K562 (cell line): ENCODE results near the gene SLC29A4. TPM values are rescaled to one million over a fixed set of nuclear protein-coding genes. Genes with fewer than 3 reads are reported as not detected.

ENCODE experiments used
- ATAC-seq: fragments of 200-7000 bp; cut with Tn5 transposase; 3 replicates; pipeline ENCODE4 v1.9.1; 2020; ENCODE audit warnings: moderate library complexity
- BruUV-seq: library from RNA; stranded (reverse); fragments of 400-500 nt; replicated peaks from 2 replicates; lab custom pipeline; 2021; lab: Mats Ljungman, UMichigan
- CTCF ChIA-PET: fragments of 300-600 bp; formaldehyde crosslinking; extraction: SDS; loops from one replicate; lab custom pipeline; 2021; ENCODE audit warnings: low intra/inter-chr PET ratio; lab: Yijun Ruan, JAX
- POLR2A ChIA-PET: fragments of 300-600, 350-650 bp; sonication (Branson Sonifier 250); formaldehyde crosslinking; extraction: SDS; loops from one replicate; lab custom pipeline; 2021; ENCODE audit warnings: antibody characterized with exemption, inconsistent platforms; lab: Yijun Ruan, JAX
- DNase-seq, 4 experiments: peaks; one replicate each; pipeline versions ENCODE4 v3.0.0 to v3.0.0-alpha.2; 2011 to 2018; ENCODE audit warnings: low spot score in 3 of 4, mixed read lengths in 3 of 4; ENCODE audit errors: extremely low read depth in 1 of 4
- FAIRE-seq: peaks from 2 replicates; lab custom pipeline; 2011; peaks lifted over from hg19 to GRCh38; lab: Jason Lieb, UNC
- H2AFZ ChIP-seq: 2 replicates; pipeline ENCODE4 v1.6.0; 2011; ENCODE audit warnings: low read depth, low read length, control low read depth, inconsistent platforms
- H3K27ac ChIP-seq: fragments of 200-600 bp; 3 replicates; pipeline ENCODE4 v1.8.0; 2011; ENCODE audit warnings: low read depth, mild to moderate bottlenecking, control low read depth, inconsistent platforms, low read length, moderate library complexity, mixed read lengths; ENCODE audit errors: extremely low read depth
- H3K27me3 ChIP-seq, 2 experiments: fragments of 300-600 bp in 1 of 2; 2 replicates in 1 of 2; 3 replicates in 1 of 2; pipeline versions ENCODE4 v1.6.0 to v1.8.0; 2011; ENCODE audit warnings: inconsistent platforms in 2 of 2, low read length in 2 of 2, mild to moderate bottlenecking in 1 of 2, mixed read lengths in 1 of 2, moderate library complexity in 1 of 2; ENCODE audit not compliant: control insufficient read depth in 2 of 2, insufficient read depth in 2 of 2
- H3K36me3 ChIP-seq: fragments of 300-600 bp; 3 replicates; pipeline ENCODE4 v1.8.0; 2011; ENCODE audit warnings: mild to moderate bottlenecking, low read length, inconsistent platforms; ENCODE audit not compliant: control insufficient read depth, insufficient read depth
- H3K4me1 ChIP-seq, 2 experiments: fragments of 200-600 bp in 1 of 2; replicated peaks in 1 of 2; 2 replicates in 1 of 2; 3 replicates in 1 of 2; pipeline versions ENCODE4 v1.5.1 to v1.8.0; 2011; ENCODE audit warnings: inconsistent platforms in 2 of 2, low read length in 2 of 2, mild to moderate bottlenecking in 1 of 2, mixed read lengths in 1 of 2, moderate library complexity in 1 of 2; ENCODE audit not compliant: control insufficient read depth in 2 of 2, insufficient read depth in 2 of 2
- H3K4me2 ChIP-seq: 2 replicates; pipeline ENCODE4 v1.6.1; 2011; ENCODE audit warnings: low read length, control low read depth, inconsistent platforms, mixed read lengths; ENCODE audit not compliant: insufficient read depth
- H3K4me3 ChIP-seq: fragments of 200-600 bp; sonication (generic), shearing (Covaris generic); 2 replicates; pipeline ENCODE4 v1.5.1; 2016; ENCODE audit warnings: control low read depth, inconsistent platforms
- H3K79me2 ChIP-seq: fragments of 200-600 bp; 3 replicates; pipeline ENCODE4 v1.8.0; 2011; ENCODE audit warnings: low read length, inconsistent platforms; ENCODE audit not compliant: control insufficient read depth, insufficient read depth
- H3K9ac ChIP-seq, 2 experiments: 2 replicates each; pipeline versions ENCODE4 v1.6.0 to v1.6.1; 2011; ENCODE audit warnings: low read depth in 2 of 2, low read length in 2 of 2, control low read depth in 1 of 2, inconsistent platforms in 1 of 2, mild to moderate bottlenecking in 1 of 2, mixed read lengths in 1 of 2; ENCODE audit not compliant: insufficient read depth in 1 of 2
- H3K9me1 ChIP-seq: one replicate; pipeline ENCODE4 v1.6.0; 2011; ENCODE audit warnings: inconsistent platforms, mild to moderate bottlenecking, low read length, moderate library complexity; ENCODE audit not compliant: control insufficient read depth, insufficient read depth
- H3K9me3 ChIP-seq: replicated peaks from 2 replicates; pipeline ENCODE4 v1.5.1; 2011; ENCODE audit warnings: low read depth, low read length, inconsistent platforms; ENCODE audit not compliant: control insufficient read depth, insufficient read depth
- H4K20me1 ChIP-seq: replicated peaks from 2 replicates; pipeline ENCODE4 v1.6.1; 2011; ENCODE audit warnings: low read length, inconsistent platforms, mixed read lengths; ENCODE audit not compliant: control insufficient read depth, insufficient read depth
- CBFB ChIP-seq: sonication (generic); formaldehyde crosslinking; IDR thresholded peaks from 2 replicates; pipeline ENCODE4 v1.4.0; 2020; ENCODE audit warnings: mild to moderate bottlenecking, missing genetic modification reagents
- HNRNPLL ChIP-seq: fragments of 200-400 bp; formaldehyde crosslinking; IDR thresholded peaks from 2 replicates; pipeline ENCODE4 v1.6.1; 2017; ENCODE audit warnings: low read length, low read depth, mild to moderate bottlenecking; ENCODE audit not compliant: poor library complexity, severe bottlenecking
- MED1 ChIP-seq: sonication (generic); formaldehyde crosslinking; IDR thresholded peaks from 2 replicates; pipeline ENCODE4 v1.8.1; 2023; ENCODE audit warnings: missing genetic modification reagents, borderline replicate concordance
- NEUROD1 ChIP-seq: fragments of 150-350 bp; IDR thresholded peaks from 2 replicates; pipeline ENCODE4 v1.6.1; 2014; ENCODE audit warnings: borderline replicate concordance, low read length, low read depth; ENCODE audit not compliant: partially characterized antibody
- POLR2G ChIP-seq: fragments of 200-400 bp; formaldehyde crosslinking; IDR thresholded peaks from 2 replicates; pipeline ENCODE4 v1.6.1; 2017; ENCODE audit warnings: low read depth, mild to moderate bottlenecking, antibody characterized with exemption, low read length, moderate library complexity
- ZNF143 ChIP-seq: sonication (generic); formaldehyde crosslinking; IDR thresholded peaks from 2 replicates; pipeline ENCODE4 v1.9.0; 2022; ENCODE audit warnings: mild to moderate bottlenecking, missing genetic modification reagents
- WGBS: fragments of 100-300 bp; shearing (Covaris generic); methylation state at CpG from one replicate; pipeline ENCODE4 v1.1.6; 2016; ENCODE audit warnings: low coverage, mixed read lengths; ENCODE audit not compliant: insufficient coverage; ENCODE audit errors: missing lambda C conversion rate; 5-methylcytosine and 5-hydroxymethylcytosine counted together
- in situ Hi-C: fragments of 300-500 bp; cut with MboI; formaldehyde crosslinking; loops from 4 replicates; pipeline ENCODE4 v1.15.0; 2018; ENCODE audit warnings: inconsistent platforms, mixed read lengths
- intact Hi-C: fragments of 100-400 bp; cut with micrococcal nuclease; formaldehyde crosslinking; loops from 2 replicates; pipeline ENCODE4 v1.14.2; 2022
- polyA plus RNA-seq, 8 experiments: library from polyadenylated mRNA; depleted of rRNA in 4 of 8; stranded (reverse) in 5 of 8; unstranded in 3 of 8; fragments of >200 nt; fragmentation: Nextera tagmentation in 2 of 8; fragmentation: Illumina TruSeq in 1 of 8; extraction: Ambion mirVana in 2 of 8; extraction: Trizol in 1 of 8; gene quantifications; 2 replicates each; pipeline versions ENCODE4 v1.2.1 to v1.2.3, GENCODE V29; 2011 to 2014; ENCODE audit warnings: inconsistent platforms in 1 of 8, missing spikeins in 1 of 8
- total RNA-seq, 7 experiments: library from RNA; depleted of rRNA in 6 of 7; stranded (reverse); fragments of >200 nt in 6 of 7; fragmentation: Illumina TruSeq in 2 of 7; extraction: Trizol in 2 of 7; gene quantifications; 2 replicates each; pipeline versions ENCODE4 v1.2.1 to v1.2.3, GENCODE V29; 2011 to 2021; ENCODE audit warnings: low replicate concordance in 1 of 7
- TF ChIP-seq, protein P1 (sequence below): IDR thresholded peaks from 2 replicates; pipeline ENCODE4 v1.6.1; 2011; ENCODE audit not compliant: insufficient read length; ENCODE audit errors: extremely low read depth

SLC29A4 gene
- total and polyA plus RNA-seq, 9 of the 15 experiments (the other 6 are each of a cell fraction or from before 2014, with no cell fraction given): 0.01 to 1.2 (median 0.37) TPM

DNA sequence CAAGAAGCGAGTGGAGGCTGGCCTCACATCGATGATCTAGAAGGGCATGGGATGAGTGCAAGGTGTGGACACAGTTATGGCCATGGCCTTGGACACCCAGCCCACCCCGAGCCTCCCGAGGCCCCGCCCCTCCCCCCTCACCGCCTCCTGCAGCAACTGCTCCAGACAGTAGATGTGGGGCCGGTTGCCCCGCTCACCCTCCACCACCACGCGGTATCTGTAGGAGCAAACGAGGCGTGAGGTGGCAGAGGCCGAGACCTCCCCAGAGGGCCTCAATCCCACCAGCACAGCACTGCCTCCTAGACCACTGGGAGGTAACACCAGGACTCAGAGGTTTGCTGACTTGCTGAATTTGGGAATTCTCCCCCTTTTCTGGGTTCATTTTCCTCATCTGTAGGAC, 37.6 kb downstream of the SLC29A4 start:
- FAIRE-seq: no peak
- no peak for ATAC-seq

DNA sequence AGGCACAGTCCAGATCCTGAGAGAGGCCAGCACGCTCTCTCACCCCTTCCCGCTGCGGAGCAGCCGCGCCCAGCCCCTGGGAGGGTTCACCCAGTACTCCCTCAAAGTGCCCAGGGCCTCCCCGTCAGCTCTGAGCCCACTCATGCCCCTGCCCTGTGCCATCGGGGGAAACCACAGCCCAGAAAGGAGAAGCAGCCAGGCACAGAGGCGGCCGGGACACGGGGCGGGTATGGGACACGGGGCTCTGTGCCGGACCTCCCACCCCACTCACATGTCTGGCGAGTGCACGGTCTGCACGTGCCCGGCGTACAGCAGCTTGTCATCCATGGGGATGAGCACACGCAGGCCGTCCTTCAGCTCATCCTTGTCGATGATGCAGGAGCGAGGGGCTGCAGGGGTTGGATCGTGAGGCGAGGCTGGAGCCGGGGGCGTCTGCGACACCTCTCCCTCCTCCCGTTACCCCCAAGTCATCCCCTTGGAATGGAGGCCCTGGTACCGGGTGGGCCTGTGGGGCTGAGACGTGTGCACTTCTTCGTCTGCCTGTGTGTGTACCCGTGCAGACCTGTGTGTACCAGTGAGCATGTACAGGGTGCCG, 38.2 kb downstream of the SLC29A4 start:
- H3K4me2 ChIP-seq: no peak overlapping the region
- H4K20me1 ChIP-seq: no peaks in the 10 kb centered on the region
- DNase-seq: no peak
- no peak overlapping the region for H2AFZ ChIP-seq
- TF ChIP-seq CBFB (CRISPR knock-in tag) (no peak), POLR2G (peak; percentile 34; the same call in 1 of the 2 replicates)
- TF ChIP-seq, all 486 proteins: peak for 1
- Histone ChIP-seq H3K27ac (no peak overlapping the region), H3K4me3 (no peak overlapping the region), H3K27me3 (no peaks in the 10 kb centered on the region), H3K9ac (no peak overlapping the region), H3K4me1 (no peaks in the 10 kb centered on the region), H3K36me3 (peaks cover under 1% of the 10 kb centered on the region; the same call in 1 of the 3 replicates), H3K9me3 (no peaks in the 10 kb centered on the region; the same call in 1 of the 2 replicates), H3K79me2 (no peaks in the 10 kb centered on the region), H3K9me1 (no peaks in the 10 kb centered on the region)
- BruUV-seq: no TSS peak
- intact Hi-C loops: no loop called here
- ChIA-PET CTCF (no interaction called here), POLR2A (interaction anchor here (0.6 kb wide), 1 partner anchor 12 kb away, joined by 3 read pairs; no protein-coding TSS in a partner anchor)
- FAIRE-seq: no peak
- in situ Hi-C loops: no loop called here
- ATAC-seq: no peak
- WGBS: 92% methylated on average over 19 of the region's 33 CpGs

More for the DNA sequence above, 37.6 kb downstream of the SLC29A4 start:
- POLR2A ChIA-PET: no interaction called here
- H3K4me1 ChIP-seq: no peaks in the 10 kb centered on the region
- H3K79me2 ChIP-seq: no peaks in the 10 kb centered on the region
- WGBS: 92% methylated on average over 10 of the region's 13 CpGs
- H3K36me3 ChIP-seq: peaks cover 4% of the 10 kb centered on the region; the same call in 1 of the 3 replicates
- no peak overlapping the region for H3K9ac ChIP-seq
- in situ Hi-C loops: no loop called here
- no peaks in the 10 kb centered on the region for H3K9me1 ChIP-seq
- no TSS peak for BruUV-seq
- H3K4me3 ChIP-seq: no peak overlapping the region
- intact Hi-C loops: no loop called here
- CTCF ChIA-PET: no interaction called here
- H3K27me3 ChIP-seq: no peaks in the 10 kb centered on the region
- DNase-seq: no peak
- no peak for TF ChIP-seq NEUROD1
- no peak for TF ChIP-seq ZNF143
- TF ChIP-seq HNRNPLL: no peak
- TF ChIP-seq, protein P1, sequence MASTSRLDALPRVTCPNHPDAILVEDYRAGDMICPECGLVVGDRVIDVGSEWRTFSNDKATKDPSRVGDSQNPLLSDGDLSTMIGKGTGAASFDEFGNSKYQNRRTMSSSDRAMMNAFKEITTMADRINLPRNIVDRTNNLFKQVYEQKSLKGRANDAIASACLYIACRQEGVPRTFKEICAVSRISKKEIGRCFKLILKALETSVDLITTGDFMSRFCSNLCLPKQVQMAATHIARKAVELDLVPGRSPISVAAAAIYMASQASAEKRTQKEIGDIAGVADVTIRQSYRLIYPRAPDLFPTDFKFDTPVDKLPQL: no peak
- no peak for TF ChIP-seq MED1 (CRISPR knock-in tag)
- H3K27ac ChIP-seq: no peak overlapping the region
- H2AFZ ChIP-seq: no peak overlapping the region
- H3K9me3 ChIP-seq: no peaks in the 10 kb centered on the region; the same call in 1 of the 2 replicates
- H4K20me1 ChIP-seq: no peaks in the 10 kb centered on the region
- H3K4me2 ChIP-seq: no peak overlapping the region
